GM23338 (cell line): ENCODE data around the gene NPPA. TPM values are rescaled to one million over a fixed set of nuclear protein-coding genes. Genes with fewer than 3 reads are reported as not detected.

Experiments used
- ATAC-seq: fragments of 200-7000 bp; cut with Tn5 transposase; 3 replicates; pipeline ENCODE4 v1.9.1; 2020
- DNase-seq: peaks from one replicate; pipeline ENCODE4 v3.0.0-alpha.2; 2015; ENCODE audit warnings: low spot score
- H2AFZ ChIP-seq: fragments of 200-600 bp; sonication (generic); 2 replicates; pipeline ENCODE4 v1.8.0; 2016; ENCODE audit warnings: antibody characterized with exemption, mild to moderate bottlenecking, moderate library complexity
- H3F3A ChIP-seq: fragments of 200-600 bp; sonication (generic); replicated peaks from 2 replicates; pipeline ENCODE4 v1.8.0; 2017; ENCODE audit warnings: antibody characterized with exemption, mixed run types, low read depth
- H3K27ac ChIP-seq: fragments of 200-600 bp; sonication (generic); 2 replicates; pipeline ENCODE4 v1.6.1; 2016; ENCODE audit warnings: low read depth
- H3K27me3 ChIP-seq: fragments of 200-600 bp; sonication (generic); 2 replicates; pipeline ENCODE4 v1.8.0; 2016; ENCODE audit warnings: mild to moderate bottlenecking, mixed run types, moderate library complexity; ENCODE audit not compliant: insufficient read depth
- H3K36me3 ChIP-seq: fragments of 200-600 bp; sonication (generic); 2 replicates; pipeline ENCODE4 v1.8.0; 2016; ENCODE audit warnings: mild to moderate bottlenecking; ENCODE audit not compliant: insufficient read depth
- H3K4me1 ChIP-seq: fragments of 200-600 bp; sonication (generic); 2 replicates; pipeline ENCODE4 v1.8.0; 2016; ENCODE audit warnings: mild to moderate bottlenecking, moderate library complexity; ENCODE audit not compliant: insufficient read depth
- H3K4me2 ChIP-seq: fragments of 200-600 bp; sonication (generic); 2 replicates; pipeline ENCODE4 v1.7.1; 2017; ENCODE audit warnings: mixed run types
- H3K4me3 ChIP-seq: fragments of 200-600 bp; sonication (generic); 2 replicates; pipeline ENCODE4 v1.6.1; 2016; ENCODE audit warnings: mixed run types
- H3K79me2 ChIP-seq: fragments of 200-600 bp; sonication (generic); replicated peaks from 2 replicates; pipeline ENCODE4 v1.8.0; 2017; ENCODE audit warnings: mild to moderate bottlenecking; ENCODE audit not compliant: insufficient read depth
- H3K9me2 ChIP-seq: fragments of 200-600 bp; sonication (generic); 2 replicates; pipeline ENCODE4 v1.8.0; 2017; ENCODE audit not compliant: insufficient read depth
- H4K20me1 ChIP-seq: fragments of 200-600 bp; sonication (generic); replicated peaks from 2 replicates; pipeline ENCODE4 v1.8.0; 2017; ENCODE audit warnings: mild to moderate bottlenecking; ENCODE audit not compliant: insufficient read depth
- H3K27ac Mint-ChIP-seq: 2 replicates; pipeline ENCODE4 v1.8.0; 2020; ENCODE audit warnings: inconsistent platforms, mild to moderate bottlenecking, moderate library complexity, mixed read lengths
- H3K27me3 Mint-ChIP-seq: 3 replicates; pipeline ENCODE4 v1.8.0; 2022; ENCODE audit warnings: low read depth, mild to moderate bottlenecking, moderate library complexity, mixed read lengths, inconsistent platforms; ENCODE audit not compliant: insufficient read depth, poor library complexity
- H3K36me3 Mint-ChIP-seq: 3 replicates; pipeline ENCODE4 v1.8.0; 2021; ENCODE audit warnings: low read depth, mild to moderate bottlenecking, inconsistent platforms, moderate library complexity, mixed read lengths
- H3K4me1 Mint-ChIP-seq: 3 replicates; pipeline ENCODE4 v1.8.0; 2020; ENCODE audit warnings: mild to moderate bottlenecking, inconsistent platforms, mixed read lengths
- H3K4me3 Mint-ChIP-seq: 3 replicates; pipeline ENCODE4 v1.8.0; 2021; ENCODE audit warnings: moderate library complexity, mild to moderate bottlenecking, inconsistent platforms, mixed read lengths
- H3K9me3 Mint-ChIP-seq: 3 replicates; pipeline ENCODE4 v1.8.0; 2020; ENCODE audit warnings: moderate library complexity, mild to moderate bottlenecking, inconsistent platforms, mixed read lengths
- CREB1 ChIP-seq: fragments of 250-450 bp; sonication (Bioruptor Pico); IDR thresholded peaks from 2 replicates; pipeline ENCODE4 v1.5.0; 2020; ENCODE audit warnings: low read depth, mild to moderate bottlenecking, moderate library complexity
- EZH2 ChIP-seq: fragments of 200-600 bp; sonication (generic); IDR thresholded peaks from one replicate; pipeline ENCODE4 v1.8.0; 2017; ENCODE audit warnings: antibody characterized with exemption, mild to moderate bottlenecking, low read depth; ENCODE audit not compliant: unreplicated experiment
- EZH2phosphoT487 ChIP-seq: fragments of 200-600 bp; sonication (generic); IDR thresholded peaks from one replicate; pipeline ENCODE4 v1.8.1; 2018; ENCODE audit warnings: antibody characterized with exemption; ENCODE audit not compliant: unreplicated experiment
- JUNB ChIP-seq: IDR thresholded peaks from one replicate; pipeline ENCODE4 v1.6.1; 2016; ENCODE audit warnings: antibody characterized with exemption; ENCODE audit not compliant: unreplicated experiment
- NANOG ChIP-seq: IDR thresholded peaks from 2 replicates; pipeline ENCODE4 v1.6.1; 2016; ENCODE audit warnings: antibody characterized with exemption, borderline replicate concordance
- POLR2AphosphoS5 ChIP-seq: IDR thresholded peaks from 2 replicates; pipeline ENCODE4 v1.6.1; 2016; ENCODE audit warnings: antibody characterized with exemption, low read depth
- STAT1 ChIP-seq: IDR thresholded peaks from one replicate; pipeline ENCODE4 v1.6.1; 2016; ENCODE audit warnings: antibody characterized with exemption; ENCODE audit not compliant: unreplicated experiment
- ZNF114 ChIP-seq: fragments of 250-450 bp; sonication (Bioruptor Pico); IDR thresholded peaks from 2 replicates; pipeline ENCODE4 v1.5.0; 2020; ENCODE audit warnings: mild to moderate bottlenecking, moderate library complexity
- ZNF331 ChIP-seq: fragments of 250-450 bp; sonication (Bioruptor Pico); IDR thresholded peaks from 2 replicates; pipeline ENCODE4 v1.5.0; 2020; ENCODE audit warnings: low read depth, mild to moderate bottlenecking, moderate library complexity
- polyA plus RNA-seq: library from polyadenylated mRNA; unstranded; fragments of >200 nt; fragmentation: Nextera tagmentation; extraction: Ambion mirVana; gene quantifications from 2 replicates; pipeline ENCODE4 v1.2.1, GENCODE V29; 2016
- total RNA-seq: library from RNA; depleted of rRNA; stranded (reverse); fragments of >200 nt; shearing (Covaris generic); gene quantifications from 2 replicates; pipeline ENCODE4 v1.2.3, GENCODE V29; 2014
- TF ChIP-seq, protein P1 (sequence below), 2 experiments: fragments of 200-600 bp in 1 of 2; sonication (generic) in 1 of 2; conservative IDR thresholded peaks; 2 replicates each; pipeline versions ENCODE4 v1.5.1 to v1.6.1; 2016 to 2017; ENCODE audit warnings: antibody characterized with exemption in 2 of 2, low read depth in 2 of 2, mild to moderate bottlenecking in 2 of 2, moderate library complexity in 1 of 2
- TF ChIP-seq, protein P2 (sequence below): IDR thresholded peaks from one replicate; pipeline ENCODE4 v1.6.1; 2018; ENCODE audit warnings: antibody characterized with exemption; ENCODE audit not compliant: unreplicated experiment
- TF ChIP-seq, protein P3 (sequence below): IDR thresholded peaks from 2 replicates; pipeline ENCODE4 v1.6.1; 2016; ENCODE audit warnings: antibody characterized with exemption
- TF ChIP-seq, protein P4 (sequence below): fragments of 250-450 bp; sonication (Bioruptor Pico); IDR thresholded peaks from 2 replicates; pipeline ENCODE4 v1.5.0; 2020; ENCODE audit warnings: mild to moderate bottlenecking, moderate library complexity

Gene NPPA
- total and polyA plus RNA-seq, 2 experiments from 2014 or later = 0.29 TPM; not detected in 1

DNA sequence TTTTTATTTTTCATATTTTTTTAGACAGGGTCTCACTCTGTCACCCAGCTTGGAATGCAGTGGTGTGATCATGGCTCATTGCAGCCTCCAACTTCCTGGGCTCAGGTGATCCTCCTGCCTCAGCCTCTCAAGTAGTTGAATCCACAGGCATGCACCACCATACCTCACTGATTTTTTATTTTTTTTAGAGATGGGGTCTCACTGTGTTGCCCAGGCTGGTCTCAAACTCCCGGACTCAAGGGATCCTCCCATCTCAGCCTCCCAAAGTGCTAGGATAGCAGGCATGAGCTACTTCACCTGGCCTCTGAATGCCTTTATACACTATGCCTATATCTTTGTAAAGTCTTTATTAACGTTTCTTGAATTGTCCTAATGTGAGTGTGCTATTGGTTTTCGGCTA lies 21.5 kb upstream of the NPPA start:
- H3K4me1 Mint-ChIP-seq = no peaks in the 10 kb centered on the region
- Histone ChIP-seq H3K27ac (no peak overlapping the region), H3F3A (no peaks in the 10 kb centered on the region), H3K4me2 (no peak overlapping the region), H3K4me3 (no peak overlapping the region), H3K79me2 (no peaks in the 10 kb centered on the region), H3K4me1 (no peaks in the 10 kb centered on the region), H2AFZ (no peak overlapping the region), H3K27me3 (no peaks in the 10 kb centered on the region), H3K36me3 (no peaks in the 10 kb centered on the region), H4K20me1 (no peaks in the 10 kb centered on the region), H3K9me2 (no peaks in the 10 kb centered on the region)
- H3K27me3 Mint-ChIP-seq = peaks cover 12% of the 10 kb centered on the region
- no peak for ATAC-seq
- no peaks in the 10 kb centered on the region for H3K9me3 Mint-ChIP-seq
- no peak for DNase-seq
- no peak overlapping the region for H3K4me3 Mint-ChIP-seq
- no peaks in the 10 kb centered on the region for H3K36me3 Mint-ChIP-seq
- H3K27ac Mint-ChIP-seq = no peak overlapping the region
- TF ChIP-seq STAT1 = no peak
- TF ChIP-seq, protein P1, sequence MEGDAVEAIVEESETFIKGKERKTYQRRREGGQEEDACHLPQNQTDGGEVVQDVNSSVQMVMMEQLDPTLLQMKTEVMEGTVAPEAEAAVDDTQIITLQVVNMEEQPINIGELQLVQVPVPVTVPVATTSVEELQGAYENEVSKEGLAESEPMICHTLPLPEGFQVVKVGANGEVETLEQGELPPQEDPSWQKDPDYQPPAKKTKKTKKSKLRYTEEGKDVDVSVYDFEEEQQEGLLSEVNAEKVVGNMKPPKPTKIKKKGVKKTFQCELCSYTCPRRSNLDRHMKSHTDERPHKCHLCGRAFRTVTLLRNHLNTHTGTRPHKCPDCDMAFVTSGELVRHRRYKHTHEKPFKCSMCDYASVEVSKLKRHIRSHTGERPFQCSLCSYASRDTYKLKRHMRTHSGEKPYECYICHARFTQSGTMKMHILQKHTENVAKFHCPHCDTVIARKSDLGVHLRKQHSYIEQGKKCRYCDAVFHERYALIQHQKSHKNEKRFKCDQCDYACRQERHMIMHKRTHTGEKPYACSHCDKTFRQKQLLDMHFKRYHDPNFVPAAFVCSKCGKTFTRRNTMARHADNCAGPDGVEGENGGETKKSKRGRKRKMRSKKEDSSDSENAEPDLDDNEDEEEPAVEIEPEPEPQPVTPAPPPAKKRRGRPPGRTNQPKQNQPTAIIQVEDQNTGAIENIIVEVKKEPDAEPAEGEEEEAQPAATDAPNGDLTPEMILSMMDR (conservative IDR thresholded peaks at IDR 0.05; ENCODE audit: low read depth in 2 of 2) = no peak
- TF ChIP-seq, protein P2, sequence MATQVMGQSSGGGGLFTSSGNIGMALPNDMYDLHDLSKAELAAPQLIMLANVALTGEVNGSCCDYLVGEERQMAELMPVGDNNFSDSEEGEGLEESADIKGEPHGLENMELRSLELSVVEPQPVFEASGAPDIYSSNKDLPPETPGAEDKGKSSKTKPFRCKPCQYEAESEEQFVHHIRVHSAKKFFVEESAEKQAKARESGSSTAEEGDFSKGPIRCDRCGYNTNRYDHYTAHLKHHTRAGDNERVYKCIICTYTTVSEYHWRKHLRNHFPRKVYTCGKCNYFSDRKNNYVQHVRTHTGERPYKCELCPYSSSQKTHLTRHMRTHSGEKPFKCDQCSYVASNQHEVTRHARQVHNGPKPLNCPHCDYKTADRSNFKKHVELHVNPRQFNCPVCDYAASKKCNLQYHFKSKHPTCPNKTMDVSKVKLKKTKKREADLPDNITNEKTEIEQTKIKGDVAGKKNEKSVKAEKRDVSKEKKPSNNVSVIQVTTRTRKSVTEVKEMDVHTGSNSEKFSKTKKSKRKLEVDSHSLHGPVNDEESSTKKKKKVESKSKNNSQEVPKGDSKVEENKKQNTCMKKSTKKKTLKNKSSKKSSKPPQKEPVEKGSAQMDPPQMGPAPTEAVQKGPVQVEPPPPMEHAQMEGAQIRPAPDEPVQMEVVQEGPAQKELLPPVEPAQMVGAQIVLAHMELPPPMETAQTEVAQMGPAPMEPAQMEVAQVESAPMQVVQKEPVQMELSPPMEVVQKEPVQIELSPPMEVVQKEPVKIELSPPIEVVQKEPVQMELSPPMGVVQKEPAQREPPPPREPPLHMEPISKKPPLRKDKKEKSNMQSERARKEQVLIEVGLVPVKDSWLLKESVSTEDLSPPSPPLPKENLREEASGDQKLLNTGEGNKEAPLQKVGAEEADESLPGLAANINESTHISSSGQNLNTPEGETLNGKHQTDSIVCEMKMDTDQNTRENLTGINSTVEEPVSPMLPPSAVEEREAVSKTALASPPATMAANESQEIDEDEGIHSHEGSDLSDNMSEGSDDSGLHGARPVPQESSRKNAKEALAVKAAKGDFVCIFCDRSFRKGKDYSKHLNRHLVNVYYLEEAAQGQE = no peak
- TF ChIP-seq JUNB = no peak
- TF ChIP-seq POLR2AphosphoS5 = no peak
- no peak for TF ChIP-seq ZNF114 (CRISPR knock-in tag)
- no peak for TF ChIP-seq ZNF331 (CRISPR knock-in tag)
- no peak for TF ChIP-seq CREB1
- TF ChIP-seq, protein P3, sequence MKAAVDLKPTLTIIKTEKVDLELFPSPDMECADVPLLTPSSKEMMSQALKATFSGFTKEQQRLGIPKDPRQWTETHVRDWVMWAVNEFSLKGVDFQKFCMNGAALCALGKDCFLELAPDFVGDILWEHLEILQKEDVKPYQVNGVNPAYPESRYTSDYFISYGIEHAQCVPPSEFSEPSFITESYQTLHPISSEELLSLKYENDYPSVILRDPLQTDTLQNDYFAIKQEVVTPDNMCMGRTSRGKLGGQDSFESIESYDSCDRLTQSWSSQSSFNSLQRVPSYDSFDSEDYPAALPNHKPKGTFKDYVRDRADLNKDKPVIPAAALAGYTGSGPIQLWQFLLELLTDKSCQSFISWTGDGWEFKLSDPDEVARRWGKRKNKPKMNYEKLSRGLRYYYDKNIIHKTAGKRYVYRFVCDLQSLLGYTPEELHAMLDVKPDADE = no peak
- TF ChIP-seq, protein P4, sequence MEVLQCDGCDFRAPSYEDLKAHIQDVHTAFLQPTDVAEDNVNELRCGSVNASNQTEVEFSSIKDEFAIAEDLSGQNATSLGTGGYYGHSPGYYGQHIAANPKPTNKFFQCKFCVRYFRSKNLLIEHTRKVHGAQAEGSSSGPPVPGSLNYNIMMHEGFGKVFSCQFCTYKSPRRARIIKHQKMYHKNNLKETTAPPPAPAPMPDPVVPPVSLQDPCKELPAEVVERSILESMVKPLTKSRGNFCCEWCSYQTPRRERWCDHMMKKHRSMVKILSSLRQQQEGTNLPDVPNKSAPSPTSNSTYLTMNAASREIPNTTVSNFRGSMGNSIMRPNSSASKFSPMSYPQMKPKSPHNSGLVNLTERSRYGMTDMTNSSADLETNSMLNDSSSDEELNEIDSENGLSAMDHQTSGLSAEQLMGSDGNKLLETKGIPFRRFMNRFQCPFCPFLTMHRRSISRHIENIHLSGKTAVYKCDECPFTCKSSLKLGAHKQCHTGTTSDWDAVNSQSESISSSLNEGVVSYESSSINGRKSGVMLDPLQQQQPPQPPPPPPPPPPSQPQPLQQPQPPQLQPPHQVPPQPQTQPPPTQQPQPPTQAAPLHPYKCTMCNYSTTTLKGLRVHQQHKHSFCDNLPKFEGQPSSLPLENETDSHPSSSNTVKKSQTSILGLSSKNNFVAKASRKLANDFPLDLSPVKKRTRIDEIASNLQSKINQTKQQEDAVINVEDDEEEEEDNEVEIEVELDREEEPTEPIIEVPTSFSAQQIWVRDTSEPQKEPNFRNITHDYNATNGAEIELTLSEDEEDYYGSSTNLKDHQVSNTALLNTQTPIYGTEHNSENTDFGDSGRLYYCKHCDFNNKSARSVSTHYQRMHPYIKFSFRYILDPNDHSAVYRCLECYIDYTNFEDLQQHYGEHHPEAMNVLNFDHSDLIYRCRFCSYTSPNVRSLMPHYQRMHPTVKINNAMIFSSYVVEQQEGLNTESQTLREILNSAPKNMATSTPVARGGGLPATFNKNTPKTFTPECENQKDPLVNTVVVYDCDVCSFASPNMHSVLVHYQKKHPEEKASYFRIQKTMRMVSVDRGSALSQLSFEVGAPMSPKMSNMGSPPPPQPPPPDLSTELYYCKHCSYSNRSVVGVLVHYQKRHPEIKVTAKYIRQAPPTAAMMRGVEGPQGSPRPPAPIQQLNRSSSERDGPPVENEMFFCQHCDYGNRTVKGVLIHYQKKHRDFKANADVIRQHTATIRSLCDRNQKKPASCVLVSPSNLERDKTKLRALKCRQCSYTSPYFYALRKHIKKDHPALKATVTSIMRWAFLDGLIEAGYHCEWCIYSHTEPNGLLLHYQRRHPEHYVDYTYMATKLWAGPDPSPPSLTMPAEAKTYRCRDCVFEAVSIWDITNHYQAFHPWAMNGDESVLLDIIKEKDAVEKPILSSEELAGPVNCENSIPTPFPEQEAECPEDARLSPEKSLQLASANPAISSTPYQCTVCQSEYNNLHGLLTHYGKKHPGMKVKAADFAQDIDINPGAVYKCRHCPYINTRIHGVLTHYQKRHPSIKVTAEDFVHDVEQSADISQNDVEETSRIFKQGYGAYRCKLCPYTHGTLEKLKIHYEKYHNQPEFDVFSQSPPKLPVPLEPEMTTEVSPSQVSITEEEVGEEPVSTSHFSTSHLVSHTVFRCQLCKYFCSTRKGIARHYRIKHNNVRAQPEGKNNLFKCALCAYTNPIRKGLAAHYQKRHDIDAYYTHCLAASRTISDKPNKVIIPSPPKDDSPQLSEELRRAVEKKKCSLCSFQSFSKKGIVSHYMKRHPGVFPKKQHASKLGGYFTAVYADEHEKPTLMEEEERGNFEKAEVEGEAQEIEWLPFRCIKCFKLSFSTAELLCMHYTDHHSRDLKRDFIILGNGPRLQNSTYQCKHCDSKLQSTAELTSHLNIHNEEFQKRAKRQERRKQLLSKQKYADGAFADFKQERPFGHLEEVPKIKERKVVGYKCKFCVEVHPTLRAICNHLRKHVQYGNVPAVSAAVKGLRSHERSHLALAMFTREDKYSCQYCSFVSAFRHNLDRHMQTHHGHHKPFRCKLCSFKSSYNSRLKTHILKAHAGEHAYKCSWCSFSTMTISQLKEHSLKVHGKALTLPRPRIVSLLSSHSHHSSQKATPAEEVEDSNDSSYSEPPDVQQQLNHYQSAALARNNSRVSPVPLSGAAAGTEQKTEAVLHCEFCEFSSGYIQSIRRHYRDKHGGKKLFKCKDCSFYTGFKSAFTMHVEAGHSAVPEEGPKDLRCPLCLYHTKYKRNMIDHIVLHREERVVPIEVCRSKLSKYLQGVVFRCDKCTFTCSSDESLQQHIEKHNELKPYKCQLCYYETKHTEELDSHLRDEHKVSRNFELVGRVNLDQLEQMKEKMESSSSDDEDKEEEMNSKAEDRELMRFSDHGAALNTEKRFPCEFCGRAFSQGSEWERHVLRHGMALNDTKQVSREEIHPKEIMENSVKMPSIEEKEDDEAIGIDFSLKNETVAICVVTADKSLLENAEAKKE (CRISPR knock-in tag) = no peak
- no peak for TF ChIP-seq EZH2phosphoT487
- no peak for TF ChIP-seq NANOG
- TF ChIP-seq EZH2 = no peak
